H1 (cell line): ENCODE results near the gene CACNA2D3.

Experiments
- ATF2 ChIP-seq: IDR thresholded peaks from 2 replicates; pipeline ENCODE4 v1.6.1; 2012; ENCODE audit warnings: low read length, inconsistent platforms
- CHD1 ChIP-seq: IDR thresholded peaks from 2 replicates; pipeline ENCODE4 v1.6.1; 2012; ENCODE audit warnings: low read depth, low read length, improper control_type of control experiment
- CTCF ChIP-seq, 3 experiments: IDR thresholded peaks; 1 replicate in 2 of 3; 2 replicates in 1 of 3; pipeline versions ENCODE4 v1.5.1 to v1.6.1; 2011; ENCODE audit warnings: low read length in 3 of 3, mild to moderate bottlenecking in 3 of 3, inconsistent platforms in 2 of 3, low read depth in 1 of 3, moderate library complexity in 1 of 3; ENCODE audit not compliant: insufficient read depth in 1 of 3; ENCODE audit errors: control extremely low read depth in 1 of 3
- GABPA ChIP-seq: IDR thresholded peaks from 2 replicates; pipeline ENCODE4 v1.6.1; 2011; ENCODE audit warnings: mild to moderate bottlenecking, low read length, moderate library complexity, borderline replicate concordance; ENCODE audit not compliant: insufficient read depth
- POLR2A ChIP-seq, 2 experiments: IDR thresholded peaks; 1 replicate in 1 of 2; 2 replicates in 1 of 2; pipeline ENCODE4 v1.6.1; 2011; ENCODE audit warnings: low read depth in 2 of 2, low read length in 2 of 2, mild to moderate bottlenecking in 2 of 2; ENCODE audit errors: control extremely low read depth in 1 of 2
- RXRA ChIP-seq: IDR thresholded peaks from 2 replicates; pipeline ENCODE4 v1.6.1; 2011; ENCODE audit warnings: low read depth, mild to moderate bottlenecking, low read length, moderate library complexity; ENCODE audit not compliant: insufficient read depth
- TAF1 ChIP-seq: IDR thresholded peaks from 2 replicates; pipeline ENCODE4 v1.6.1; 2011; ENCODE audit warnings: mild to moderate bottlenecking, low read depth, low read length

DNA sequence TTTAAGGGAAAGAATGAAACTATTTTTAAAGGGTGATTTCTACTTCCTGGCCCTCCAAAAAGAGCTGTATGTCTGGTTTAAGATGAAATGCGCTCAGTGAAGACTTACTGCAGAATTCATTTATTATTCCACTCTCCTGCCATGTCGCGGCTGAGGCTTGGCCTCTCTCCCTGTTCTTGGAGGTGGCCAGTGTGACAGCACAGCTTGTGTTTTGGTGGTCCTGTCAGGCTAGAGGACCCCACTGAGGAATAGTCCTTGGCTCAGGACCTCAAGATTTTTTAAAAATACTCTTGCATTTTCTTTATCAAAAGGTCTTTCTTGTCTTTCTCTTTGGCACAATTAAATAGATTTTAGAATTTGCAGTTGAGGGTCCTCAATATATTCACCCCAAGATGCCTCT lies 421.1 kb downstream of the CACNA2D3 start:
- TF ChIP-seq CTCF (IDR thresholded peaks at IDR 0.05; ENCODE audit: control extremely low read depth in 1 of 3, insufficient read depth in 1 of 3, low read depth in 1 of 3, low read length in 3 of 3) (no peak), ATF2 (no peak), TAF1 (no peak), POLR2A (IDR thresholded peaks at IDR 0.05; ENCODE audit: control extremely low read depth in 1 of 2, low read depth in 2 of 2, low read length in 2 of 2) (no peak), GABPA (no peak), RXRA (no peak), CHD1 (no peak)
